ENCODE results near the gene KASH5. TPM values are rescaled to one million over a fixed set of nuclear protein-coding genes. Genes with fewer than 3 reads are reported as not detected.

Gene KASH5
- total and polyA plus RNA-seq, 2 of the 8 experiments (the other 6 are each of a cell fraction or from before 2014, with no cell fraction given): 0.05 to 0.19 TPM

DNA sequence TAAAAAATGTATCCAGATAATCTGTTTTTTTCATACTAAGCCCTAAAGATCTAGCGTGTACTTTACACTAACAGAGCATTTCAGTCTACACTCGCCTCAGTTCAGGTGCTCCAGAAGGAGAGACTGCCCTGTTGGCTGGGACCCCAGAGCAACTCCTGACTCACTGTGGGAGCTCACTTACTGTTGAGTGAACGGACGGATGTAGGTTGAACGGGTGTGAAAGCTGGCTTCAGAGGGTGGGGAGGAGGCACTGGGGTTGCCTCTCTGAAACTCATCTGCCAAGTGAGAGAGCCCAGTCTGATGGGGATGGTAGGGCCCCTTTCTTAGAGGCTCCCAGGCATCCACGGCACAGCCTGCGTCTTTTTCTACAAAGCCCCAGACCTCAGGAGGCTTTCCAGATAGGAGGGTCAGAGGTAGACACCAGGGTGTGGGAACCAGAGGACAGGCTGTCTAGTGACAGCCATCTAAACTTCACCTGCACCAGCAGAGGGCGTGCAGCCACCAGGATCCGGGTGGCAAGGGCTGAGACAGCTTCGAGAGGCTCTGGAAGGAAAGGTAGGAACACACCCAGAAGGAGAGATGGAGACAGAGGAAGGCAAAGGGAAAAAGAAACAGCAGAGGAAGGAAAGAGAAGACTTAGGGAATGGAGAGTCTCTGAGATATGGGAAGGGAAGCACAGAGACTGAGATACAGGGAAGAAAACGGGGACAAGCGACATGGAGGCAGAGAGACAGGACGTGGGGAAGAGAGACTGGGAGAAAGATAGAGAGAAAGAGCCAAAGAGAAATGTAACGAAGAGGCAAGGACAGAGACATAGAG lies 3.7 kb downstream of the KASH5 start (continued):
- TF ChIP-seq YY1 (IDR thresholded peaks at IDR 0.05; ENCODE audit: low read depth, low read length) (peak; percentile 55; the same call in 1 of the 2 replicates), SIN3A (conservative IDR thresholded peaks at IDR 0.05 in 1 of 2, IDR thresholded peaks at IDR 0.05 in 1 of 2; ENCODE audit: low read depth in 1 of 2, low read length in 2 of 2) (peak in 1 of 2 experiments; percentile 82; a peak in 1 of 4 replicates)
